ENCODE data around the gene DPP6.

GRCh38 chr7:154195266-154195665 lies 143.1 kb downstream of the DPP6 start:
- TF ChIP-seq POLR2A (IDR thresholded peaks at IDR 0.05; ENCODE audit: low read depth, low read length) (no peak), POU2F2 (IDR thresholded peaks at IDR 0.05; ENCODE audit: low read depth, low read length) (no peak), POLR2AphosphoS5 (IDR thresholded peaks at IDR 0.05; ENCODE audit: low read depth, low read length) (no peak), TAF1 (IDR thresholded peaks at IDR 0.05; ENCODE audit: low read depth, low read length) (no peak)
